AG04450 (cell line): ENCODE measurements around the gene HOPX. TPM values are rescaled to one million over a fixed set of nuclear protein-coding genes. Genes with fewer than 3 reads are reported as not detected.
"Not testable (repeated sequence)": the region's sequence is repeated elsewhere in the genome, so short reads cannot be mapped to it uniquely, and the experiment has no call there.

ENCODE experiments used
- CTCF ChIA-PET: fragments of 300-600, 350-600 bp; formaldehyde crosslinking; extraction: SDS; loops from one replicate; lab custom pipeline; 2022; ENCODE audit warnings: antibody characterized with exemption, inconsistent platforms; lab: Charles Lee
- POLR2A ChIA-PET: fragments of 350-600 bp; formaldehyde crosslinking; extraction: SDS; loops from one replicate; lab custom pipeline; 2021; ENCODE audit warnings: antibody characterized with exemption, inconsistent platforms; lab: Yijun Ruan, JAX
- DNase-seq: peaks from one replicate; pipeline ENCODE4 v3.0.0-alpha.2; 2011; ENCODE audit warnings: low read depth, low spot score
- H3K27ac ChIP-seq: one replicate; pipeline ENCODE4 v1.5.1; 2012; ENCODE audit warnings: low read depth, low read length, control low read depth
- H3K27me3 ChIP-seq: one replicate; pipeline ENCODE4 v1.6.0; 2012; ENCODE audit warnings: low read length; ENCODE audit not compliant: control insufficient read depth, insufficient read depth
- H3K4me3 ChIP-seq: 2 replicates; pipeline ENCODE4 v1.5.1; 2011; ENCODE audit warnings: mild to moderate bottlenecking, low read depth, low read length, control low read depth
- H3K9me3 ChIP-seq: 2 replicates; pipeline ENCODE4 v1.5.1; 2012; ENCODE audit warnings: low read length; ENCODE audit not compliant: control insufficient read depth, insufficient read depth
- polyA plus RNA-seq: library from polyadenylated mRNA; depleted of rRNA; stranded (reverse); fragments of >200 nt; gene quantifications from 2 replicates; pipeline ENCODE4 v1.2.3, GENCODE V29; 2011
- TF ChIP-seq, protein P1 (sequence below): IDR thresholded peaks from 2 replicates; pipeline ENCODE4 v1.5.1; 2011; ENCODE audit warnings: low read depth, low read length, control low read depth, inconsistent platforms

The HOPX gene
- polyA plus RNA-seq, 1 experiment = 2.9 TPM

DNA sequence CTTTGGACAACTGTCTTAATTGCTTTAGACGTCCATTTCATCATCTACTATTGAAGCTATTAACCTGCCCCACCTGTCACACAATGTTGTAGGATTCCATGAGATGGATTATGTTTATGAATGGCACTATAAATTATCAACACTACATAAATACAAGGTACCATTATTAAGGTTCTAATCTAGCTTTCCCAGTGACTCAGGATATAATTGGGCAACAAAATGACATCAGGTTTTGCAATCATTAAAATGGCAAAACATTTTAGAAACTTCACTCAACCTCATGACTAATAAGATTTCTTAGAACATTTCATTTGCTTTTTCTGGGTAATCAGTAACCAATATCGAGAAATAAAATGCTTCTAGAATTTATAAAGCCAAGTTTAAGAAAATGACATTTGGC, 9.2 kb downstream of the HOPX start:
- H3K9me3 ChIP-seq = peaks cover 5% of the 10 kb centered on the region; the same call in 1 of the 2 replicates
- H3K27ac ChIP-seq = no peak overlapping the region
- ChIA-PET CTCF (interaction anchor here (1.1 kb wide), 1 partner anchor 96 kb away, joined by 3 read pairs; no protein-coding TSS in a partner anchor), POLR2A (no interaction called here)
- no peak for DNase-seq
- H3K27me3 ChIP-seq = peaks cover 24% of the 10 kb centered on the region
- no peak overlapping the region for H3K4me3 ChIP-seq
- TF ChIP-seq, protein P1, sequence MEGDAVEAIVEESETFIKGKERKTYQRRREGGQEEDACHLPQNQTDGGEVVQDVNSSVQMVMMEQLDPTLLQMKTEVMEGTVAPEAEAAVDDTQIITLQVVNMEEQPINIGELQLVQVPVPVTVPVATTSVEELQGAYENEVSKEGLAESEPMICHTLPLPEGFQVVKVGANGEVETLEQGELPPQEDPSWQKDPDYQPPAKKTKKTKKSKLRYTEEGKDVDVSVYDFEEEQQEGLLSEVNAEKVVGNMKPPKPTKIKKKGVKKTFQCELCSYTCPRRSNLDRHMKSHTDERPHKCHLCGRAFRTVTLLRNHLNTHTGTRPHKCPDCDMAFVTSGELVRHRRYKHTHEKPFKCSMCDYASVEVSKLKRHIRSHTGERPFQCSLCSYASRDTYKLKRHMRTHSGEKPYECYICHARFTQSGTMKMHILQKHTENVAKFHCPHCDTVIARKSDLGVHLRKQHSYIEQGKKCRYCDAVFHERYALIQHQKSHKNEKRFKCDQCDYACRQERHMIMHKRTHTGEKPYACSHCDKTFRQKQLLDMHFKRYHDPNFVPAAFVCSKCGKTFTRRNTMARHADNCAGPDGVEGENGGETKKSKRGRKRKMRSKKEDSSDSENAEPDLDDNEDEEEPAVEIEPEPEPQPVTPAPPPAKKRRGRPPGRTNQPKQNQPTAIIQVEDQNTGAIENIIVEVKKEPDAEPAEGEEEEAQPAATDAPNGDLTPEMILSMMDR = no peak

DNA sequence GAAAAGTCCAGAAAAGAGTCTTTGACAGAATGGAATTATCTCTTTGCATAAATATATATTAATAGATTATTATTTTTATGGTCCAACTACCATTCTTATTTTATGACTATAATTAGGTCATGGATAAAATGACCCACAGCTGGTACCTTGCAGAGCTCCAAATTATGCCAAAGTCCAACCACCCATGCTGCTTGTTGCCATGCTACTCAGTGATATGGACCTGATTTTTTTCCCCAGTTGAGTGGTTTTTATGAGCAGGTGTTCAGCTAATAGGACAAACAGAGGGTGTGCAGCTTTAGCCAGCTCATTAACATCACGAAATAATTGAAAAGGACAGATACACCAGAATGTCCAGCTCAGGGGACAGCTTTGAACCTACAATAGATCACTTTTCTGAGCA, 9.7 kb downstream of the HOPX start:
- Histone ChIP-seq H3K27me3 (peaks cover 20% of the 10 kb centered on the region), H3K9me3 (peaks cover 5% of the 10 kb centered on the region; the same call in 1 of the 2 replicates), H3K27ac (no peak overlapping the region), H3K4me3 (no peak overlapping the region)
- ChIA-PET CTCF (interaction anchor here (1.1 kb wide), 1 partner anchor 96 kb away, joined by 3 read pairs; no protein-coding TSS in a partner anchor), POLR2A (no interaction called here)
- DNase-seq = no peak
- TF ChIP-seq, protein P1 = no peak

DNA sequence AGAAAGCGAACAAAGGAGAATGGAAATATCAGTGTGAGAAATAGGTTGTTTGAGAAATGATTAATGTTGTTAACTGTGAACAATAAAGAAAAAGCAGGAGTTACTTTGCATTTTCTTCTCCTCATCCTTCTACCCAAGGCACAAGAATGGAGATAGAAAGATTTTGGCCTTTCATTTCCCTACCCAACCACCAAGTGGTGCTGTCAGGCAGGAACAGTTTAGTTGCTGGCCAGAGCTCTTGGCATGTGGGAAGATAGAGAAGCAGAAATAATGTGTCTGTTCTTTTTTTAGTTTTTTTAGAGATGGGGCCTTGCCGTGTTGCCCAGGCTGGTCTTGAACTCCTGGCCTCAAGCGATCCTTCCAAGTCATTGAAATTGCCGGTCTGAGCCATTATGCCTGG, 12.8 kb downstream of the HOPX start:
- H3K9me3 ChIP-seq = peaks cover 5% of the 10 kb centered on the region; the same call in 1 of the 2 replicates
- H3K4me3 ChIP-seq = no peak overlapping the region
- no peak for DNase-seq
- TF ChIP-seq, protein P1 = peak; percentile 39; the same call in 1 of the 2 replicates
- CTCF ChIA-PET = no interaction called here
- POLR2A ChIA-PET = no interaction called here
- H3K27me3 ChIP-seq = peaks cover 12% of the 10 kb centered on the region
- H3K27ac ChIP-seq = no peak overlapping the region

- H3K27ac ChIP-seq, H3K9me3 ChIP-seq, DNase-seq, H3K4me3 ChIP-seq, POLR2A ChIA-PET, CTCF ChIA-PET: not testable (repeated sequence)
- H3K27me3 ChIP-seq = peaks cover 12% of the 10 kb centered on the region
Observed at GRCh38 chr4:56667396-56667795, 13.7 kb downstream of the HOPX start.

- Histone ChIP-seq H3K27ac (no peak overlapping the region), H3K9me3 (peaks cover 5% of the 10 kb centered on the region; the same call in 1 of the 2 replicates), H3K27me3 (peaks cover 12% of the 10 kb centered on the region), H3K4me3 (no peak overlapping the region)
- DNase-seq = no peak
- ChIA-PET POLR2A (no interaction called here), CTCF (no interaction called here)
- TF ChIP-seq, protein P1 = no peak
Observed at GRCh38 chr4:56666279-56666678, 14.8 kb downstream of the HOPX start.
